ENCODE data around the gene CAD.

The CAD gene

GRCh38 chr2:27198627-27199026 lies 18.5 kb upstream of the CAD start:
- no peak for DNase-seq (ENCODE audit: low read depth)

- DNase-seq (ENCODE audit: low read depth): no peak
These were observed 17.9 kb upstream of the CAD start for GRCh38 chr2:27199241-27199640.

- no peak for DNase-seq (ENCODE audit: low read depth)
These were observed 15.5 kb upstream of the CAD start for GRCh38 chr2:27201675-27202074.

- DNase-seq (ENCODE audit: low read depth): no peak
These were observed 14.3 kb upstream of the CAD start for GRCh38 chr2:27202854-27203253.

GRCh38 chr2:27203741-27204140 lies 13.4 kb upstream of the CAD start:
- no peak for DNase-seq (ENCODE audit: low read depth)

GRCh38 chr2:27204566-27204965 lies 12.6 kb upstream of the CAD start:
- DNase-seq (ENCODE audit: low read depth): no peak

GRCh38 chr2:27205206-27205605 lies 12.0 kb upstream of the CAD start:
- no peak for DNase-seq (ENCODE audit: low read depth)

GRCh38 chr2:27206346-27206745 lies 10.8 kb upstream of the CAD start:
- no peak for DNase-seq (ENCODE audit: low read depth)

- no peak for DNase-seq (ENCODE audit: low read depth)
These were observed 8.6 kb upstream of the CAD start for GRCh38 chr2:27208486-27209050.

- no peak for DNase-seq (ENCODE audit: low read depth)
These were observed 7.4 kb upstream of the CAD start for GRCh38 chr2:27209621-27210401.

GRCh38 chr2:27211241-27211942 lies 5.8 kb upstream of the CAD start:
- no peak for DNase-seq (ENCODE audit: low read depth)

- DNase-seq (ENCODE audit: low read depth): peak; percentile 90
These were observed 5.1 kb upstream of the CAD start, which contains the start of the genes ATRAID and SLC5A6 for GRCh38 chr2:27211943-27212625. Gene ATRAID, plus strand, starts transcription at chr2:27212041. Its CDS starts 328 bp downstream, at chr2:27212369. Gene SLC5A6, minus strand, starts transcription at chr2:27212268. Its CDS starts 4,618 bp downstream, at chr2:27207650.

GRCh38 chr2:27212626-27213471 lies 4.3 kb upstream of the CAD start:
- DNase-seq (ENCODE audit: low read depth): peak; percentile 20

GRCh38 chr2:27214941-27215340 lies 2.2 kb upstream of the CAD start:
- no peak for DNase-seq (ENCODE audit: low read depth)

- no peak for DNase-seq (ENCODE audit: low read depth)
These were observed 592 bp upstream of the CAD start for GRCh38 chr2:27216416-27217137.

GRCh38 chr2:27218614-27219013 lies 1.4 kb downstream of the CAD start:
- no peak for DNase-seq (ENCODE audit: low read depth)

GRCh38 chr2:27219091-27219490 lies 1.9 kb downstream of the CAD start:
- no peak for DNase-seq (ENCODE audit: low read depth)

- no peak for DNase-seq (ENCODE audit: low read depth)
These were observed 2.9 kb downstream of the CAD start for GRCh38 chr2:27220091-27220490.

GRCh38 chr2:27221166-27221565 lies 4.0 kb downstream of the CAD start:
- DNase-seq (ENCODE audit: low read depth): no peak

GRCh38 chr2:27222407-27222806 lies 5.2 kb downstream of the CAD start:
- no peak for DNase-seq (ENCODE audit: low read depth)

- no peak for DNase-seq (ENCODE audit: low read depth)
These were observed 6.2 kb downstream of the CAD start for GRCh38 chr2:27223416-27223815.

Data from ELR (cell line).